Measurements from ENCODE around the gene C14orf132. TPM values are rescaled to one million over a fixed set of nuclear protein-coding genes. Genes with fewer than 3 reads are reported as not detected.

Gene C14orf132
- polyA plus RNA-seq, 3 donors = not detected

GRCh38 chr14:96109596-96110355 is 70.6 kb downstream of the C14orf132 start:
- H3K9me3 ChIP-seq (replicated peaks in 1 of 2; ENCODE audit: control insufficient read depth in 1 of 2, insufficient read depth in 1 of 2, low read length in 2 of 2) = peaks cover 2 to 4% of the 10 kb centered on the region in 2 donors
- H3K79me2 ChIP-seq (ENCODE audit: insufficient read depth, low read length) = no peaks in the 10 kb centered on the region
- no peaks in the 10 kb centered on the region for H3K36me3 Mint-ChIP-seq
- H3K9me3 Mint-ChIP-seq = peaks cover 0 to 18% (median 6%) of the 10 kb centered on the region in 7 donors
- TF ChIP-seq CTCF (IDR thresholded peaks at IDR 0.05) = no peak
- no peak overlapping the region for H3K4me2 ChIP-seq (replicated peaks; ENCODE audit: extremely low read depth, low read length, poor library complexity, severe bottlenecking)
- no peak overlapping the region for H3K4me3 Mint-ChIP-seq
- no peaks in the 10 kb centered on the region for H3K4me1 Mint-ChIP-seq
- H3K27ac ChIP-seq (ENCODE audit: low read depth in 1 of 2, low read length in 2 of 2) = no peak overlapping the region
- no peaks in the 10 kb centered on the region for H4K20me1 ChIP-seq (ENCODE audit: insufficient read depth, low read length)
- H3K27me3 ChIP-seq (ENCODE audit: control insufficient read depth in 2 of 2, insufficient read depth in 2 of 2, low read length in 2 of 2) = no peaks in the 10 kb centered on the region
- peaks cover 3 to 8% (median 3%) of the 10 kb centered on the region in 3 donors for H3K27me3 Mint-ChIP-seq (ENCODE audit: low read depth in 3 of 3)
- intact Hi-C loops (cut with micrococcal nuclease) = loop anchor here in 1 of 2 donors (10.0 kb wide), 1 partner anchor 165 kb away; no protein-coding TSS in a partner anchor
- 89% methylated on average over 5 of the region's 8 CpGs for WGBS (ENCODE audit: insufficient coverage)
- H2AFZ ChIP-seq (ENCODE audit: insufficient read depth, low read depth, low read length, poor library complexity, severe bottlenecking) = no peak overlapping the region
- no peak overlapping the region for H3K9ac ChIP-seq (ENCODE audit: insufficient read depth, low read length, poor library complexity, severe bottlenecking)
- H3K4me3 ChIP-seq (replicated peaks in 1 of 3; ENCODE audit: low read depth in 2 of 3, low read length in 3 of 3) = no peak overlapping the region
- H3K27ac Mint-ChIP-seq = no peak overlapping the region
- H3K36me3 ChIP-seq (replicated peaks in 1 of 2; ENCODE audit: control insufficient read depth in 1 of 2, insufficient read depth in 2 of 2, low read length in 2 of 2) = no peaks in the 10 kb centered on the region
- no peak for DNase-seq
- H3K4me1 ChIP-seq (ENCODE audit: control insufficient read depth in 1 of 2, insufficient read depth in 2 of 2, low read length in 2 of 2) = no peaks in the 10 kb centered on the region

GRCh38 chr14:96112032-96112431 is 72.9 kb downstream of the C14orf132 start:
- intact Hi-C loops (cut with micrococcal nuclease) = no loop called here
- no peaks in the 10 kb centered on the region for H3K36me3 ChIP-seq (replicated peaks in 1 of 2; ENCODE audit: control insufficient read depth in 1 of 2, insufficient read depth in 2 of 2, low read length in 2 of 2)
- Mint-ChIP-seq H3K4me3 (no peak overlapping the region), H3K36me3 (no peaks in the 10 kb centered on the region), H3K27me3 (ENCODE audit: low read depth in 3 of 3) (peaks cover 3 to 13% (median 3%) of the 10 kb centered on the region in 3 donors), H3K9me3 (peaks cover 6 to 31% (median 11%) of the 10 kb centered on the region in 7 donors), H3K27ac (no peak overlapping the region), H3K4me1 (no peaks in the 10 kb centered on the region)
- H2AFZ ChIP-seq (ENCODE audit: insufficient read depth, low read depth, low read length, poor library complexity, severe bottlenecking) = no peak overlapping the region
- H3K4me1 ChIP-seq (ENCODE audit: control insufficient read depth in 1 of 2, insufficient read depth in 2 of 2, low read length in 2 of 2) = no peaks in the 10 kb centered on the region
- H3K27ac ChIP-seq (ENCODE audit: low read depth in 1 of 2, low read length in 2 of 2) = no peak overlapping the region
- no peaks in the 10 kb centered on the region for H4K20me1 ChIP-seq (ENCODE audit: insufficient read depth, low read length)
- H3K27me3 ChIP-seq (ENCODE audit: control insufficient read depth in 2 of 2, insufficient read depth in 2 of 2, low read length in 2 of 2) = no peaks in the 10 kb centered on the region
- no peak overlapping the region for H3K4me2 ChIP-seq (replicated peaks; ENCODE audit: extremely low read depth, low read length, poor library complexity, severe bottlenecking)
- H3K79me2 ChIP-seq (ENCODE audit: insufficient read depth, low read length) = no peaks in the 10 kb centered on the region
- WGBS (ENCODE audit: insufficient coverage) = 69% methylated on average over 2 of the region's 3 CpGs
- no peak for DNase-seq
- H3K9ac ChIP-seq (ENCODE audit: insufficient read depth, low read length, poor library complexity, severe bottlenecking) = no peak overlapping the region
- no peak for TF ChIP-seq CTCF (IDR thresholded peaks at IDR 0.05)
- H3K9me3 ChIP-seq (replicated peaks in 1 of 2; ENCODE audit: control insufficient read depth in 1 of 2, insufficient read depth in 1 of 2, low read length in 2 of 2) = peaks cover 4% of the 10 kb centered on the region in 2 donors
- H3K4me3 ChIP-seq (replicated peaks in 1 of 3; ENCODE audit: low read depth in 2 of 3, low read length in 3 of 3) = no peak overlapping the region
